ENCODE data around the gene AP2B1.
A peak's percentile ranks its signal among the peaks of the same experiment; 100 is the strongest.
"Not testable (repeated sequence)": the region's sequence is repeated elsewhere in the genome, so short reads cannot be mapped to it uniquely, and the experiment has no call there.

AP2B1 gene

GRCh38 chr17:35577830-35578196 lies 9.3 kb upstream of the AP2B1 start:
- no peak for DNase-seq

- DNase-seq: peak; percentile 92
Measured at GRCh38 chr17:35578197-35578928, 8.8 kb upstream of the AP2B1 start, which contains the start of gene PEX12. PEX12 (minus strand) TSS chr17:35578571; CDS start chr17:35578021, 550 bp downstream.

- no peak for DNase-seq
Measured at GRCh38 chr17:35578929-35579432, 8.1 kb upstream of the AP2B1 start.

- no peak for DNase-seq
Measured at GRCh38 chr17:35584061-35584460, 3.1 kb upstream of the AP2B1 start.

- DNase-seq: no peak
Measured at GRCh38 chr17:35586569-35587073, 501 bp upstream of the AP2B1 start.

GRCh38 chr17:35588196-35588920 lies 1.2 kb downstream of the AP2B1 start:
- DNase-seq: no peak

- no peak for DNase-seq
Measured at GRCh38 chr17:35596072-35596471, 8.9 kb downstream of the AP2B1 start.

GRCh38 chr17:35596530-35597233 lies 9.6 kb downstream of the AP2B1 start:
- no peak for DNase-seq

GRCh38 chr17:35597604-35598003 lies 10.5 kb downstream of the AP2B1 start:
- no peak for DNase-seq

GRCh38 chr17:35603674-35604073 lies 16.6 kb downstream of the AP2B1 start:
- DNase-seq: no peak

- no peak for DNase-seq
Measured at GRCh38 chr17:35605678-35606077, 18.6 kb downstream of the AP2B1 start.

- DNase-seq: no peak
Measured at GRCh38 chr17:35607239-35607847, 20.2 kb downstream of the AP2B1 start.

GRCh38 chr17:35609831-35610230 lies 22.7 kb downstream of the AP2B1 start:
- no peak for DNase-seq

- not testable (repeated sequence) for DNase-seq
Measured at GRCh38 chr17:35610746-35611145, 23.6 kb downstream of the AP2B1 start.

- no peak for DNase-seq
Measured at GRCh38 chr17:35612924-35613521, 25.9 kb downstream of the AP2B1 start.

GRCh38 chr17:35614810-35615209 lies 27.7 kb downstream of the AP2B1 start:
- DNase-seq: no peak

GRCh38 chr17:35616536-35616935 lies 29.4 kb downstream of the AP2B1 start:
- no peak for DNase-seq

GRCh38 chr17:35617505-35617904 lies 30.4 kb downstream of the AP2B1 start:
- no peak for DNase-seq

- DNase-seq: no peak
Measured at GRCh38 chr17:35618628-35619027, 31.5 kb downstream of the AP2B1 start.

- DNase-seq: no peak
Measured at GRCh38 chr17:35621768-35622167, 34.6 kb downstream of the AP2B1 start.

GRCh38 chr17:35627417-35627816 lies 40.3 kb downstream of the AP2B1 start:
- no peak for DNase-seq

GRCh38 chr17:35630530-35631148 lies 43.5 kb downstream of the AP2B1 start:
- no peak for DNase-seq
